Measurements from ENCODE around the gene SNX1. TPM values are rescaled to one million over a fixed set of nuclear protein-coding genes. Genes with fewer than 3 reads are reported as not detected.
A peak's percentile ranks its signal among the peaks of the same experiment; 100 is the strongest.

SNX1 gene
- total and polyA plus RNA-seq, 2 of the 13 experiments (the other 11 are each of a cell fraction or from before 2014, with no cell fraction given) = 29.3 to 60.1 TPM

DNA sequence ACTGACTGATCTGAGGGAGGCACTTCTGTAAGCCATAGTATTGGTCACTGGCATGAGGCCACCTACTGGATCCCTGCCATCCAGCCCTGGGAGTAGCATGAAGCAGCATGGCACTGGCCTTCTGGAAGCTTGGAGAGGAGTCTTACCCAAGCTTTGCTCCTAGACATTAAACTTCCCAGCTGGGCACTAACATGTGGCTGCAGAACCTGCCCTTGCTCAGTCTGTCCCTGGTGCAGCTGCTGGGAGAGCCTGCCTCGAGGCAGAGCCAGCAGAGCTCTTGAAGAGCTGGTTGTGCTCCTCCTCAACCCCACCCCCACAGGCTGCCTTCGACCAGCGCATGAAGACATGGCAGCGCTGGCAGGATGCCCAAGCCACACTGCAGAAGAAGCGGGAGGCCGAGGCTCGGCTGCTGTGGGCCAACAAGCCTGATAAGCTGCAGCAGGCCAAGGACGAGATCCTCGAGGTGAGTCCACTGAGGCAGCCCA lies 38.6 kb downstream of the SNX1 start:
- no peak overlapping the region for H3K4me2 ChIP-seq (ENCODE audit: low read depth, low read length)
- TF ChIP-seq KLF13 (CRISPR knock-in tag; IDR thresholded peaks at IDR 0.05) (no peak), AGO2 (optimal IDR thresholded peaks at IDR 0.05; ENCODE audit: low read depth, low read length) (peak; percentile 42)
- no peaks in the 10 kb centered on the region for H4K20me1 ChIP-seq (ENCODE audit: insufficient read depth, low read length)
- no peak overlapping the region for H3K9ac ChIP-seq (ENCODE audit: insufficient read depth, low read depth, low read length)
- POLR2A ChIA-PET = no interaction called here
- peaks cover 41 to 84% of the 10 kb centered on the region in 2 experiments for H3K36me3 ChIP-seq (replicated peaks in 1 of 2; ENCODE audit: control insufficient read depth in 1 of 2, insufficient read depth in 2 of 2, low read length in 2 of 2)
- no peak for ATAC-seq
- H3K9me3 ChIP-seq (ENCODE audit: low read length) = no peaks in the 10 kb centered on the region
- CTCF ChIA-PET (ENCODE audit: low intra/inter-chr PET ratio, low total read pairs) = no interaction called here
- DNase-seq (ENCODE audit: low spot score) = no peak
- no TSS peak for BruUV-seq (replicated peaks)
- no peak for FAIRE-seq
- in situ Hi-C loops (cut with HindIII; ENCODE audit: extremely low pct_ligation_motif_present, low pct_unique_long_range_greater_than_20kb) = no loop called here
- H3K4me3 ChIP-seq (replicated peaks in 1 of 3; ENCODE audit: insufficient read depth in 1 of 3, low read depth in 2 of 3, low read length in 3 of 3) = no peak overlapping the region
- no CpG with 5 or more reads among the region's 9 CpGs for WGBS (ENCODE audit: low lambda C conversion rate)
- no peaks in the 10 kb centered on the region for H3K27me3 ChIP-seq (ENCODE audit: control insufficient read depth in 1 of 2, insufficient read depth in 2 of 2, low read length in 2 of 2)
- H3K4me1 ChIP-seq (ENCODE audit: insufficient read depth, low read length) = no peaks in the 10 kb centered on the region
- H3K27ac ChIP-seq (ENCODE audit: extremely low read length, insufficient read depth, low read length) = no peak overlapping the region
- intact Hi-C loops (cut with micrococcal nuclease; ENCODE audit: unreplicated experiment) = no loop called here
- no peak overlapping the region for H2AFZ ChIP-seq (ENCODE audit: low read length)
- H3K79me2 ChIP-seq (ENCODE audit: insufficient read depth, low read length) = no peaks in the 10 kb centered on the region

DNA sequence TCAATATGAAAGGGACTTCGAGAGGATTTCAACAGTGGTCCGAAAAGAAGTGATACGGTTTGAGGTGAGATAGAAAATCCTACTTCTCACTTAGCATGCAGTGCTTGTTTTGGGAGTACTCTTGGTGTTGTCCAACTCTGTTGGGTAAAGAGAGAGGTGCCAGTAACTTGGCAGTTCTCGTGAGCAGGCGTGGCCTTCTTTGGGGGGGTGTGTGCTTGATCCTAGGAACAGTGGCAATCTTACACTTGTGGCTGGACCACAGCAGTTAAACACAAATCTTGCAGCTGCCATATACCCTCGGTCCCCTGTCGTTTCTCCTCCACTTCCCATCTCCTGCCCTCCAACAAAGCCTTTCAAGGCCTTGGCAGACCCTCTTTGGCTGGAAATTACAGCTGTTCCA lies 40.6 kb downstream of the SNX1 start:
- Histone ChIP-seq H3K4me3 (replicated peaks in 1 of 3; ENCODE audit: insufficient read depth in 1 of 3, low read depth in 2 of 3, low read length in 3 of 3) (no peak overlapping the region), H3K4me1 (ENCODE audit: insufficient read depth, low read length) (peaks cover 3% of the 10 kb centered on the region), H3K27me3 (ENCODE audit: control insufficient read depth in 1 of 2, insufficient read depth in 2 of 2, low read length in 2 of 2) (no peaks in the 10 kb centered on the region), H3K9me3 (ENCODE audit: low read length) (no peaks in the 10 kb centered on the region), H2AFZ (ENCODE audit: low read length) (no peak overlapping the region), H3K36me3 (replicated peaks in 1 of 2; ENCODE audit: control insufficient read depth in 1 of 2, insufficient read depth in 2 of 2, low read length in 2 of 2) (peaks cover 35 to 66% of the 10 kb centered on the region in 2 experiments), H4K20me1 (ENCODE audit: insufficient read depth, low read length) (no peaks in the 10 kb centered on the region), H3K9ac (ENCODE audit: insufficient read depth, low read depth, low read length) (no peak overlapping the region), H3K79me2 (ENCODE audit: insufficient read depth, low read length) (no peaks in the 10 kb centered on the region), H3K27ac (ENCODE audit: extremely low read length, insufficient read depth, low read length) (no peak overlapping the region), H3K4me2 (ENCODE audit: low read depth, low read length) (no peak overlapping the region)
- ATAC-seq = no peak
- POLR2A ChIA-PET = no interaction called here
- FAIRE-seq = no peak
- intact Hi-C loops (cut with micrococcal nuclease; ENCODE audit: unreplicated experiment) (no loop called here), in situ Hi-C loops (cut with HindIII; ENCODE audit: extremely low pct_ligation_motif_present, low pct_unique_long_range_greater_than_20kb) (no loop called here)
- CTCF ChIA-PET (ENCODE audit: low intra/inter-chr PET ratio, low total read pairs) = no interaction called here
- no peak for DNase-seq (ENCODE audit: low spot score)
- WGBS (ENCODE audit: low lambda C conversion rate) = 93% methylated on average over 7 of the region's 7 CpGs
- no TSS peak for BruUV-seq (replicated peaks)
- TF ChIP-seq KLF16 (CRISPR knock-in tag; IDR thresholded peaks at IDR 0.05) (no peak), HNRNPK (IDR thresholded peaks at IDR 0.05; ENCODE audit: low read depth, low read length, poor library complexity, severe bottlenecking) (no peak), ERF (CRISPR knock-in tag; IDR thresholded peaks at IDR 0.05) (no peak), NAIF1 (CRISPR knock-in tag; IDR thresholded peaks at IDR 0.05; ENCODE audit: borderline replicate concordance) (no peak)
- TF ChIP-seq, protein P1, sequence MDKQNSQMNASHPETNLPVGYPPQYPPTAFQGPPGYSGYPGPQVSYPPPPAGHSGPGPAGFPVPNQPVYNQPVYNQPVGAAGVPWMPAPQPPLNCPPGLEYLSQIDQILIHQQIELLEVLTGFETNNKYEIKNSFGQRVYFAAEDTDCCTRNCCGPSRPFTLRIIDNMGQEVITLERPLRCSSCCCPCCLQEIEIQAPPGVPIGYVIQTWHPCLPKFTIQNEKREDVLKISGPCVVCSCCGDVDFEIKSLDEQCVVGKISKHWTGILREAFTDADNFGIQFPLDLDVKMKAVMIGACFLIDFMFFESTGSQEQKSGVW (CRISPR knock-in tag; IDR thresholded peaks at IDR 0.05; ENCODE audit: borderline replicate concordance) = no peak
- TF ChIP-seq, protein P2, sequence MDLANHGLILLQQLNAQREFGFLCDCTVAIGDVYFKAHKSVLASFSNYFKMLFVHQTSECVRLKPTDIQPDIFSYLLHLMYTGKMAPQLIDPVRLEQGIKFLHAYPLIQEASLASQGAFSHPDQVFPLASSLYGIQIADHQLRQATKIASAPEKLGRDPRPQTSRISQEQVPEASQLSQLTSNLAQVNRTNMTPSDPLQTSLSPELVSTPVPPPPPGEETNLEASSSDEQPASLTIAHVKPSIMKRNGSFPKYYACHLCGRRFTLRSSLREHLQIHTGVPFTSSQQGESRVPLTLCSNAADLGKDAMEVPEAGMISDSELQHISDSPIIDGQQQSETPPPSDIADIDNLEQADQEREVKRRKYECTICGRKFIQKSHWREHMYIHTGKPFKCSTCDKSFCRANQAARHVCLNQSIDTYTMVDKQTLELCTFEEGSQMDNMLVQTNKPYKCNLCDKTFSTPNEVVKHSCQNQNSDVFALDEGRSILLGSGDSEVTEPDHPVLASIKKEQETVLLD (CRISPR knock-in tag; IDR thresholded peaks at IDR 0.05; ENCODE audit: low read depth) = no peak
- TF ChIP-seq, protein P3, sequence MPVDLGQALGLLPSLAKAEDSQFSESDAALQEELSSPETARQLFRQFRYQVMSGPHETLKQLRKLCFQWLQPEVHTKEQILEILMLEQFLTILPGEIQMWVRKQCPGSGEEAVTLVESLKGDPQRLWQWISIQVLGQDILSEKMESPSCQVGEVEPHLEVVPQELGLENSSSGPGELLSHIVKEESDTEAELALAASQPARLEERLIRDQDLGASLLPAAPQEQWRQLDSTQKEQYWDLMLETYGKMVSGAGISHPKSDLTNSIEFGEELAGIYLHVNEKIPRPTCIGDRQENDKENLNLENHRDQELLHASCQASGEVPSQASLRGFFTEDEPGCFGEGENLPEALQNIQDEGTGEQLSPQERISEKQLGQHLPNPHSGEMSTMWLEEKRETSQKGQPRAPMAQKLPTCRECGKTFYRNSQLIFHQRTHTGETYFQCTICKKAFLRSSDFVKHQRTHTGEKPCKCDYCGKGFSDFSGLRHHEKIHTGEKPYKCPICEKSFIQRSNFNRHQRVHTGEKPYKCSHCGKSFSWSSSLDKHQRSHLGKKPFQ (CRISPR knock-in tag; IDR thresholded peaks at IDR 0.05; ENCODE audit: insufficient replicate concordance) = no peak

Measured in HepG2 (cell line).